ENCODE results near the gene SLC6A19.

The SLC6A19 gene

GRCh38 chr5:1206521-1207412 is 5.4 kb downstream of the SLC6A19 start:
- H3K4me3 ChIP-seq (ENCODE audit: low read depth, low read length) = no peak overlapping the region
- TF ChIP-seq CTCF (IDR thresholded peaks at IDR 0.05; ENCODE audit: low read depth, low read length, missing control alignments) = no peak
- DNase-seq (ENCODE audit: low read depth) = no peak

GRCh38 chr5:1207555-1207954 is 6.2 kb downstream of the SLC6A19 start:
- DNase-seq (ENCODE audit: low read depth) = no peak

GRCh38 chr5:1208221-1208742 is 6.9 kb downstream of the SLC6A19 start:
- no peak overlapping the region for H3K4me3 ChIP-seq (ENCODE audit: low read depth, low read length)
- no peak for TF ChIP-seq CTCF (IDR thresholded peaks at IDR 0.05; ENCODE audit: low read depth, low read length, missing control alignments)
- DNase-seq (ENCODE audit: low read depth) = no peak

More at GRCh38 chr5:1207555-1207954, 6.2 kb downstream of the SLC6A19 start:
- H3K4me3 ChIP-seq (ENCODE audit: low read depth, low read length) = no peak overlapping the region
- TF ChIP-seq CTCF (IDR thresholded peaks at IDR 0.05; ENCODE audit: low read depth, low read length, missing control alignments) = no peak

- DNase-seq (ENCODE audit: low read depth) = no peak
- TF ChIP-seq CTCF (IDR thresholded peaks at IDR 0.05; ENCODE audit: low read depth, low read length, missing control alignments) = peak; percentile 36
- H3K4me3 ChIP-seq (ENCODE audit: low read depth, low read length) = no peak overlapping the region
Measured at GRCh38 chr5:1208743-1209488, 7.5 kb downstream of the SLC6A19 start.

GRCh38 chr5:1209489-1209852 is 8.1 kb downstream of the SLC6A19 start:
- H3K4me3 ChIP-seq (ENCODE audit: low read depth, low read length) = no peak overlapping the region
- no peak for TF ChIP-seq CTCF (IDR thresholded peaks at IDR 0.05; ENCODE audit: low read depth, low read length, missing control alignments)
- no peak for DNase-seq (ENCODE audit: low read depth)

GRCh38 chr5:1209896-1210776 is 8.7 kb downstream of the SLC6A19 start:
- no peak for TF ChIP-seq CTCF (IDR thresholded peaks at IDR 0.05; ENCODE audit: low read depth, low read length, missing control alignments)
- no peak overlapping the region for H3K4me3 ChIP-seq (ENCODE audit: low read depth, low read length)
- no peak for DNase-seq (ENCODE audit: low read depth)
